Uterus (tissue), 2 donors: ENCODE results near the gene NOC4L.

ENCODE experiments used
- POLR2A ChIP-seq, 2 donors: fragments of 450-650 bp; IDR thresholded peaks; one replicate each; pipeline ENCODE4 v1.6.1; 2016; ENCODE audit warnings: antibody characterized with exemption in 2 of 2, mild to moderate bottlenecking in 1 of 2, moderate library complexity in 1 of 2
- TF ChIP-seq, protein P1 (sequence below), 4 experiments: fragments of 200-600 bp in 2 of 4; fragments of 450-650 bp in 2 of 4; sonication (generic) in 2 of 4; IDR thresholded peaks; one replicate each; pipeline ENCODE4 v1.5.1; 2016 to 2019; ENCODE audit warnings: antibody characterized with exemption in 4 of 4, mild to moderate bottlenecking in 2 of 4, moderate library complexity in 1 of 4

DNA sequence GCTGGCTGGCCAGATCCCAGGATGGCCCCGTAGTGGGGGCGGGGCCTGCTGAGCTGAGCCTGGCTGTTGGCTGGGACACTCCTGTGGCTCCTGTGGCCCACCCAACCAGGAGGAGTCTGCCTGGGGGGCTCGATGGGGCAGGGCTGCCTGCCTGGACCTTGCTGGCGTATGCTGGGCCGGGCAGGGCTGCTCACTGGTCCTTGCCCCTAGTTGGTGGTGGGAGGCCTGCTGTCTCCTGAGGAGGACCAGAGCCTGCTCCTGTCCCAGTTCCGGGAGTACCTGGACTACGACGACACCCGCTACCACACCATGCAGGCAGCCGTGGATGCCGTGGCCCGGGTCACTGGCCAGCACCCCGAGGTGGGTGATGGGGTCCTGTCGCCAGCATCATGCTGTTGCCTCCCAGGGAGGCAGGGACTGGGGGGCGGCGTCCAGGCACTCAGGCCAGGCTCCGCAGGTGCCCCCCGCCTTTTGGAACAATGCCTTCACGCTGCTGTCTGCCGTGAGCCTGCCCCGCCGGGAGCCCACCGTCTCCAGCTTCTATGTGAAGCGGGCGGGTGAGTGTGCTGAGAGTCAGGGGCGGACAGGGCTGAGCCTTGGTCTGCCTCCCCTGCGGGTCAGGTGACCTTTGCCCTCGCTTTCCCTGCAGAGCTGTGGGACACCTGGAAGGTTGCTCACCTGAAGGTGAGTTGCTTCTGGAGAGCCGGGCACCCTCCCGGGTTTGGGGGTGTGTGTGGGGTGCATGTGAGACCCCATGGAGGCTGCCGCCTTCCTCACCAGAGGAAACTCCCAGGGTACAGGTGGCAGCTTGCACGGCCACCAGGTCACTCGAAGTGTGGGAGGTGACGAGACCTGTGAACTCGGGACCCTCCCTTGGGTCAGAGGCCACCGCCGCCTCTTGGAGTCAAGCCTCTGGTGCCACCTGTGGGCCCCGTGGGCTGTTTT, 3.4 kb downstream of the NOC4L start:
- TF ChIP-seq POLR2A (IDR thresholded peaks at IDR 0.05), result no peak
- TF ChIP-seq, protein P1, sequence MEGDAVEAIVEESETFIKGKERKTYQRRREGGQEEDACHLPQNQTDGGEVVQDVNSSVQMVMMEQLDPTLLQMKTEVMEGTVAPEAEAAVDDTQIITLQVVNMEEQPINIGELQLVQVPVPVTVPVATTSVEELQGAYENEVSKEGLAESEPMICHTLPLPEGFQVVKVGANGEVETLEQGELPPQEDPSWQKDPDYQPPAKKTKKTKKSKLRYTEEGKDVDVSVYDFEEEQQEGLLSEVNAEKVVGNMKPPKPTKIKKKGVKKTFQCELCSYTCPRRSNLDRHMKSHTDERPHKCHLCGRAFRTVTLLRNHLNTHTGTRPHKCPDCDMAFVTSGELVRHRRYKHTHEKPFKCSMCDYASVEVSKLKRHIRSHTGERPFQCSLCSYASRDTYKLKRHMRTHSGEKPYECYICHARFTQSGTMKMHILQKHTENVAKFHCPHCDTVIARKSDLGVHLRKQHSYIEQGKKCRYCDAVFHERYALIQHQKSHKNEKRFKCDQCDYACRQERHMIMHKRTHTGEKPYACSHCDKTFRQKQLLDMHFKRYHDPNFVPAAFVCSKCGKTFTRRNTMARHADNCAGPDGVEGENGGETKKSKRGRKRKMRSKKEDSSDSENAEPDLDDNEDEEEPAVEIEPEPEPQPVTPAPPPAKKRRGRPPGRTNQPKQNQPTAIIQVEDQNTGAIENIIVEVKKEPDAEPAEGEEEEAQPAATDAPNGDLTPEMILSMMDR (IDR thresholded peaks at IDR 0.05), result no peak
